Measurements from ENCODE around the gene PTTG2. TPM values are rescaled to one million over a fixed set of nuclear protein-coding genes. Genes with fewer than 3 reads are reported as not detected.

PTTG2 gene
- total RNA-seq, 3 donors from 2014 or later, result 0.77 to 2.5 TPM; not detected in 1

DNA sequence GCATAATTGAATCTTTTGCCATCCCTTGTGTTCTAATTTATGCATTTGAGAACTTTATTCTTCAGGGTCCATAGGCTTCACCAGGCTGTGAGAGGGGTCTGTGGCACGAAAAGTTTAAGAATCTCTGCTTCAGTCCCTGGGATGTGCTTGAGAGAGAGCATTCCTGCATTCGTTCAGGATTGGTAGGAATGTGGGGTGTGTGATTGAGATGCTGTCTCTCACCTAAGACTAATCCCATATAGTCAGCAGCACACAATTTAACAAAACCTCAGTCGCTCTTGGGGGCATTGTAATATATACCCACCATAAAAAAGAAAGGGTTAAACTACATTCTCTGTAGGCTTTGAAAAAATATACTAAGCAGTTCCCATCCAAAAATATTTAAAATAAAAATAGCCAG, 41.7 kb downstream of the PTTG2 start:
- TF ChIP-seq, protein P1, sequence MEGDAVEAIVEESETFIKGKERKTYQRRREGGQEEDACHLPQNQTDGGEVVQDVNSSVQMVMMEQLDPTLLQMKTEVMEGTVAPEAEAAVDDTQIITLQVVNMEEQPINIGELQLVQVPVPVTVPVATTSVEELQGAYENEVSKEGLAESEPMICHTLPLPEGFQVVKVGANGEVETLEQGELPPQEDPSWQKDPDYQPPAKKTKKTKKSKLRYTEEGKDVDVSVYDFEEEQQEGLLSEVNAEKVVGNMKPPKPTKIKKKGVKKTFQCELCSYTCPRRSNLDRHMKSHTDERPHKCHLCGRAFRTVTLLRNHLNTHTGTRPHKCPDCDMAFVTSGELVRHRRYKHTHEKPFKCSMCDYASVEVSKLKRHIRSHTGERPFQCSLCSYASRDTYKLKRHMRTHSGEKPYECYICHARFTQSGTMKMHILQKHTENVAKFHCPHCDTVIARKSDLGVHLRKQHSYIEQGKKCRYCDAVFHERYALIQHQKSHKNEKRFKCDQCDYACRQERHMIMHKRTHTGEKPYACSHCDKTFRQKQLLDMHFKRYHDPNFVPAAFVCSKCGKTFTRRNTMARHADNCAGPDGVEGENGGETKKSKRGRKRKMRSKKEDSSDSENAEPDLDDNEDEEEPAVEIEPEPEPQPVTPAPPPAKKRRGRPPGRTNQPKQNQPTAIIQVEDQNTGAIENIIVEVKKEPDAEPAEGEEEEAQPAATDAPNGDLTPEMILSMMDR (IDR thresholded peaks at IDR 0.05), result no peak
- Histone ChIP-seq H3K4me1 (ENCODE audit: low read depth) (no peaks in the 10 kb centered on the region), H3K4me3 (no peak overlapping the region), H3K36me3 (ENCODE audit: low read depth) (no peaks in the 10 kb centered on the region), H3K9me3 (no peaks in the 10 kb centered on the region)
- ATAC-seq, result no peak
- no peak for DNase-seq
- intact Hi-C loops (cut with DNase I, micrococcal nuclease), result no loop called here

DNA sequence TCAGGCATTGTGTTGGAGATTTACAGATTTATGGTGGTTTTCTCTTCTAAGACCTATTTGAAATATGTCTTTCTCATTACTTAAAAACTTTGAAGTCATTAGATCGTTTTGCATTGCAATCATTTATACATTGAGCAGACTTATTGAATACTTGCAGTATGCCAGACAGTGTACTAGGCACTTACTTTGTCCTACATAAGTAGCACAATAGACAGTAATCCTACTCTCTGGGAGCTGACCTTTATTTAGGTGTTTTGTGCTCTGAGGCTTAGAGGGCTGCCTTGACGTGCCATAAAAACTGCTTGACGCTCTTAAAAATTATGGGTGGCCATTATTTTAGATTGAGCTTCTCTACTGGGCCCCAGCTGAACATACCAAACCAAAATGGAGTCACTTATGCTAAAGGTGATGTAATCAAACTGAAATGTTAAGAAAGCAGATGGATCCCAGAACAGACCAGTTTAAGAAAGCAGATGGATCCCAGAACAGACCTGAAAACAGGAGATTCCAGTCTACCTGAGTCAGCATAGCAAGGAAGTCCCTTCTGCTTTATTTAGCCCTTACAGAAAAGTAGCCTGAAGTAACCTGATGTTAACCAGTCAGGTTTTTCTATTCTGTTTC, 42.4 kb downstream of the PTTG2 start:
- ATAC-seq (no peak), DNase-seq (no peak)
- intact Hi-C loops (cut with DNase I, micrococcal nuclease), result no loop called here
- Histone ChIP-seq H3K9me3 (no peaks in the 10 kb centered on the region), H3K4me1 (ENCODE audit: low read depth) (no peaks in the 10 kb centered on the region), H3K4me3 (no peak overlapping the region), H3K36me3 (ENCODE audit: low read depth) (no peaks in the 10 kb centered on the region)
- TF ChIP-seq, protein P1 (IDR thresholded peaks at IDR 0.05), result no peak

DNA sequence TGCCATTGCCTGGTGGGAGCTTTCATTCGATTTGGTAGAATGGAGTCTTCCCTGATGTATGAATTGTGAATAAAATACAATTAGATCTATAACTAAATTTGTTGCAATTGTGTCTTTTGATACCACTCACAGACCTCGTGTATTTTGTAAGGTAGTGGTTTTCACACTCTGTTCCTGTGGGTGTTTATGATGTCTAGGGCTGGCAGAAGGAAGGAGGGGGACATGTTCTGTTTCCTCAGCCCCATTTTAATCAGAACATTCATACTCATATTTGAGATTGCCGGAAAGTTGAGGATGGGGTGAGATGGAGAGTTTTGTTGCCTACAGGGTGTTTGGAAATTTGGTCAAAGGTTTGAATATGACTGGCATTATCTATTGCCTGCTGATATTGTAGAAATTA, 42.9 kb downstream of the PTTG2 start:
- intact Hi-C loops (cut with DNase I, micrococcal nuclease), result no loop called here
- TF ChIP-seq, protein P1 (IDR thresholded peaks at IDR 0.05), result no peak
- H3K9me3 ChIP-seq, result no peaks in the 10 kb centered on the region
- no peaks in the 10 kb centered on the region for H3K4me1 ChIP-seq (ENCODE audit: low read depth)
- H3K4me3 ChIP-seq, result no peak overlapping the region
- no peak for ATAC-seq
- no peaks in the 10 kb centered on the region for H3K36me3 ChIP-seq (ENCODE audit: low read depth)
- DNase-seq, result no peak

DNA sequence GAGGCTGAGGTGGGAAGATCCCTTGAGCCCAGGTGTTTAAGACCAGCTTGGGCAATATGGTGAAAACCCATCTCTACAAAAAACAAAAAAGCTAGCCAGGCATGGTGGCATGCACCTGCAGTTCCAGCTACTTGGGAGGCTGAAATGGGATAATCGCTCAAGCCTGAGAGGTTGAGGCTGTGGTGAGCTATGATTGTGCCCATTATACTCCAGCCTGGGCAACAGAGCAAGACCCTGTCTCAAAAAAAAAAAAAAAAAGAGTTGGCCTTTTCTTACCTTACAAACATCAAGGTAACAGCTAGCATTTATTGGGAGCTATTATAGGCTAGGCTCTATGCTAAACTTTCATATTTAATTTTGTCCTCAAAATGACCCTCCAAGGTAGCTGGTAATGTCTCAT, 43.4 kb downstream of the PTTG2 start:
- no peaks in the 10 kb centered on the region for H3K9me3 ChIP-seq
- TF ChIP-seq, protein P1 (IDR thresholded peaks at IDR 0.05), result no peak
- H3K4me1 ChIP-seq (ENCODE audit: low read depth), result no peaks in the 10 kb centered on the region
- no peaks in the 10 kb centered on the region for H3K36me3 ChIP-seq (ENCODE audit: low read depth)
- DNase-seq (no peak), ATAC-seq (no peak)
- intact Hi-C loops (cut with DNase I, micrococcal nuclease), result no loop called here
- H3K4me3 ChIP-seq, result no peak overlapping the region

DNA sequence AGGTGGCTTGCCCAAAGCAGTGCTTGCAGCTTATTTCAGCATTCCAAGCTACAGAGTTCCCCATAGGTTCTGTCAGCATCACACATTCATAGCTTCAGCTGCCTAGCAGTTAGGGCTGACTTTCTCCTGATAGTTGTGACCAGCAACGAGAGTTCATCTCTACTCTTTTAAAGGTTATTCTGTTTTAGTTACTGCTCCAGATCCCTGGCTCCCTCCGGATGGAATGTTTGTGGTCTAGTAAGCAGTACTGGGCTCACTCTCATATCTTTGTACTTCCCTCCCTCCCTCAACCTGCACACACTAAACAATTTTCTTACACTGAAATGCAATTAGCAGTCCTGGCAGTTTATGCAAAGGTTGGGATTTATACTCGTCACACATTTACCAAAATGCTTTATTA, 43.9 kb downstream of the PTTG2 start:
- ATAC-seq (no peak), DNase-seq (no peak)
- Histone ChIP-seq H3K36me3 (ENCODE audit: low read depth) (no peaks in the 10 kb centered on the region), H3K4me1 (ENCODE audit: low read depth) (no peaks in the 10 kb centered on the region), H3K4me3 (no peak overlapping the region), H3K9me3 (no peaks in the 10 kb centered on the region)
- intact Hi-C loops (cut with DNase I, micrococcal nuclease), result no loop called here
- TF ChIP-seq, protein P1 (IDR thresholded peaks at IDR 0.05), result no peak

DNA sequence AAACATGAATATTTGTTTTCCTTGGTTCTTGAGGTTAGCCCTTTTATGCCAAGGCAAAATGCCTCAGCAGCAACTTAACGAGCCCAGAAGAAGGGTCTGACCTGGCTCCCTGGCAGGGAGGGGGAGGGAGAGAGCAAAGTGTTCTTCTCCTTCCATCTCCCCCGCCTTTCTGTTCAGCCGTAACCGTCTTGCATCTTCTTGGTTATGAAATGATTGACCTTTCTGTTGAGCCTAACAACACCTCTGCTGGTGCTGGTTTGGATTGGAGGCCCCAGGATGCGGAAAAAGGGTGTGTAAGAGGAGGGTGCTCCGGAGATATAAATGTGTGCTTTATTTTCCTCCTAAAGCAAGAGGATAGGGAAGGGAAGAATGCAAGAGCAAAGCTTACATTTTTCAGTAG, 44.7 kb downstream of the PTTG2 start:
- intact Hi-C loops (cut with DNase I, micrococcal nuclease), result no loop called here
- no peaks in the 10 kb centered on the region for H3K36me3 ChIP-seq (ENCODE audit: low read depth)
- TF ChIP-seq, protein P1 (IDR thresholded peaks at IDR 0.05), result no peak
- H3K4me1 ChIP-seq (ENCODE audit: low read depth), result no peaks in the 10 kb centered on the region
- no peak overlapping the region for H3K4me3 ChIP-seq
- H3K9me3 ChIP-seq, result no peaks in the 10 kb centered on the region
- no peak for DNase-seq
- ATAC-seq, result peak; percentile 20
